GM12874 (cell line): ENCODE measurements around the gene GAL.

Experiments used
- CTCF ChIP-seq: IDR thresholded peaks from 2 replicates; pipeline ENCODE4 v1.5.1; 2011; ENCODE audit warnings: low read depth, mild to moderate bottlenecking, control low read depth, low read length, moderate library complexity; ENCODE audit not compliant: insufficient read depth

Gene GAL

DNA sequence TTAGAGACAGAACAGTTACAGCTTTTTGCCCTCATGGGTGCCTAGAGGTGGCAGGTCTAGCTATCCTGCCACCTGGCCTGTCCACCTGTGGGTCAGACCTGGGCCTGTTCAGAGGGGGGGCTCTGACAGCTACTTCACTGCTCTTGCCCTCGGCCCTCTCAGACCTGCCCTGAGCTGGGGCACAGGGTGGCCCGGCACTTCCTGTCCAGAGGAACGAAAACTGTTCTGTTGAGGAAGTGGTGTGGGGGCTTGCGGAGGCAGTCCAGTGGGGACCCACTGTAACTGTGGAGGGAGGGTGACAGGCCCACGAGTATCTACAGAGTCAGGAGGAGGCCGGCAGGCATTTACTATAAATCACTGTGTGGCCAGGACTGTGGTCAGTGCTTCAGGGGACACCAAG lies 50.8 kb downstream of the GAL start:
- TF ChIP-seq CTCF, result no peak

- TF ChIP-seq CTCF, result no peak
Observed at GRCh38 chr11:68735646-68736045, 51.3 kb downstream of the GAL start.
